ENCODE results near the gene C10orf53.
"Not testable (repeated sequence)": the region's sequence is repeated elsewhere in the genome, so short reads cannot be mapped to it uniquely, and the experiment has no call there.

The C10orf53 gene

GRCh38 chr10:49711481-49711880, 32.0 kb downstream of the C10orf53 start:
- H3K4me3 ChIP-seq (ENCODE audit: low read depth, low read length), result no peak overlapping the region
- TF ChIP-seq, protein P1, sequence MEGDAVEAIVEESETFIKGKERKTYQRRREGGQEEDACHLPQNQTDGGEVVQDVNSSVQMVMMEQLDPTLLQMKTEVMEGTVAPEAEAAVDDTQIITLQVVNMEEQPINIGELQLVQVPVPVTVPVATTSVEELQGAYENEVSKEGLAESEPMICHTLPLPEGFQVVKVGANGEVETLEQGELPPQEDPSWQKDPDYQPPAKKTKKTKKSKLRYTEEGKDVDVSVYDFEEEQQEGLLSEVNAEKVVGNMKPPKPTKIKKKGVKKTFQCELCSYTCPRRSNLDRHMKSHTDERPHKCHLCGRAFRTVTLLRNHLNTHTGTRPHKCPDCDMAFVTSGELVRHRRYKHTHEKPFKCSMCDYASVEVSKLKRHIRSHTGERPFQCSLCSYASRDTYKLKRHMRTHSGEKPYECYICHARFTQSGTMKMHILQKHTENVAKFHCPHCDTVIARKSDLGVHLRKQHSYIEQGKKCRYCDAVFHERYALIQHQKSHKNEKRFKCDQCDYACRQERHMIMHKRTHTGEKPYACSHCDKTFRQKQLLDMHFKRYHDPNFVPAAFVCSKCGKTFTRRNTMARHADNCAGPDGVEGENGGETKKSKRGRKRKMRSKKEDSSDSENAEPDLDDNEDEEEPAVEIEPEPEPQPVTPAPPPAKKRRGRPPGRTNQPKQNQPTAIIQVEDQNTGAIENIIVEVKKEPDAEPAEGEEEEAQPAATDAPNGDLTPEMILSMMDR (IDR thresholded peaks at IDR 0.05; ENCODE audit: low read depth, low read length, missing control alignments), result no peak
- in situ Hi-C loops (cut with HindIII; ENCODE audit: low sequenced_read_pairs), result no loop called here
- no peak for DNase-seq (ENCODE audit: low read depth)

DNA sequence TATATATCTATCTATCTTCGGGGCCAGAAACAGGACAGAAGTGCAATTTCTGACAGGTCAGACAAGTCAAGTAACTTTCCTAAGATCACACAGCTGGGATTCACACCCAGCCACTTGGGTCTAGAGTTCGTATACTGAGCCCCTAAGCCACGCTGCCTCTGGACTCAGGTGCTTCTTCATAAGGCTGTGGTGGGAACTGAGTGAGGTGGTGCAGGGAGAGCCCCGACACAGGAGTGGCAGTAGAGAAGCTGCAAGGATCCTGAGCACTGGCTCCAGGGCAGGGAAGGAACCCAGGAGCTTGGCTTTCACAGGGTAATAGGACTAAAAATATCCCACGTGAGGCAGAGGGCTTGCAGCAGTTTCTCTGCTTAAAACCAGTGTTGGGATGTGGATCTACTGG, 33.8 kb downstream of the C10orf53 start:
- DNase-seq (ENCODE audit: low read depth), result no peak
- TF ChIP-seq, protein P1 (IDR thresholded peaks at IDR 0.05; ENCODE audit: low read depth, low read length, missing control alignments), result no peak
- in situ Hi-C loops (cut with HindIII; ENCODE audit: low sequenced_read_pairs), result no loop called here

DNA sequence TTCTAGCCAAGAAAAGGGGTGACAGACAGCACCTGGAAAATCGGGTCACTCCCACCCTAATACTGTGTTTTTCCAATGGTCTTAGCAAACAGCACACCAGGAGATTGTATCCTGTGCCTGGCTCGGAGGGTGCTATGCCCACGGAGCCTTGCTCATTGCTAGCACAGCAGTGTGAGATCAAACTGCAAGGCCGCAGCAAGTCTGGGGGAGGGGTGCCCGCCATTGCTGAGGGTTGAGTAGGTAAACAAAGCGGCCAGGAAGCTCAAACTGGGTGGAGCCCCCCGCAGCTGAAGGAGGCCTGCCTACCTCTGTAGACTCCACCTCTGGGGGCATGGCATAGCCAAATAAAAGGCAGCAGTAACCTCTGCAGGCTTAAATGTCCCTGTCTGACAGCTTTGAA, 35.7 kb downstream of the C10orf53 start:
- DNase-seq (ENCODE audit: low read depth); H3K4me3 ChIP-seq (ENCODE audit: low read depth, low read length); in situ Hi-C loops (cut with HindIII; ENCODE audit: low sequenced_read_pairs): not testable (repeated sequence)

More for the DNA sequence above, 33.8 kb downstream of the C10orf53 start:
- H3K4me3 ChIP-seq (ENCODE audit: low read depth, low read length), result no peak overlapping the region

DNA sequence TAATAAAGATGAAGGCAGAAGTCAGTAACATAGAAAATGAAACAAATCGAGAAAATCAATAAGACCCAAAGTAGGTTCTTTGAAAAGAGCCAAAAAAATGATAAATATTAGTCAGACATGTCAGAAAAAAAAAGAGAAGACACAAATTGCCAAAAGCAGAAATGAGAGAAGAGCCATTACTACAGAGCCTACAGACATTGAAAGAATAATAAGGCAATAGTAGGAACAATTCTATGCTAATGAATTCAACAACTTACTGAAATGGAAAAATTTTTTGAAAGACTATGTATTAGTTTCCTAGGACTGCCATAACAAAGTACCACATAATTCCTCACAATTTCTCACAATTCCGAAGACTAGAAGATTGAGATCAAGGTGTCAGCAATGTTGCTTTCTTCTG, 47.1 kb downstream of the C10orf53 start:
- in situ Hi-C loops (cut with HindIII; ENCODE audit: low sequenced_read_pairs), result no loop called here
- no peak overlapping the region for H3K4me3 ChIP-seq (ENCODE audit: low read depth, low read length)
- TF ChIP-seq, protein P1 (IDR thresholded peaks at IDR 0.05; ENCODE audit: low read depth, low read length, missing control alignments), result no peak
- no peak for DNase-seq (ENCODE audit: low read depth)

DNA sequence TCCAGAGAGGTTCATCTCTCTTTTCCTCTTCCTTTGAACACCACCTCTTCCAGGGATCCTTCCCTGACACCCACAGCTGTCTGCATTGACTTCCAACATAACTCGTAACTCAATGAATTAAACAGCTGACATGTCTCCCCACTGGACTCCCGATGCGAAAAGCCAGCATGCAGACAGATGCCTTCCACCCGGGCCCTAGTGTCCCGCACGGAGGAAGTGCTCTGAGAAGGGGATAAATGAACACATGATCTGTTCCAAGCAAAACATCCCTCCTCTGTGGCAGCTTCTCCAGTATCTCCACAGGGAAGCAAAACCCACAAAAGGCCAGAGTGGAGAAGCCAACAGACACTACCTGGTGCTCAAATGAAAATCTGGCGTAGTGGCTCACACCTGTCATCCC, 54.4 kb downstream of the C10orf53 start:
- TF ChIP-seq, protein P1 (IDR thresholded peaks at IDR 0.05; ENCODE audit: low read depth, low read length, missing control alignments), result no peak
- in situ Hi-C loops (cut with HindIII; ENCODE audit: low sequenced_read_pairs), result no loop called here
- H3K4me3 ChIP-seq (ENCODE audit: low read depth, low read length), result no peak overlapping the region
- no peak for DNase-seq (ENCODE audit: low read depth)

DNA sequence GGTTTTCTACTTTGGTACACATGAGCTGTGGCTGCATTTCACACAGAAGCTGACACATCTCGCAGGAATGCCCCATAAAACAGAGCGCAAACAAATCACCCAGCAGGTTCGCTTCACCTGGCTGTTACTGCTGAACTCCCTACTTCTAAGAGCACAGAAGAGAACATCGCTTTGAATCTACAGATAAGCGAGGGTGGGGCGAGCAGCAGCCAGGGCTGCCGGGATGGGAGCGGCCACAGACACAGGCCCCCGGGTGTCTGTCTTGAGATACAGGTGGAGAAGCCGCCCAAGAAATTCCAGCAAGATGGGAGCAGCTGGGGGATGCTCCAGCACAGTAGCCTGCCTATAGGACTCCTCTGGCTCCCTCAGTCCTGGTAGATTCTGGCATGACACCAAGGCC, 55.2 kb downstream of the C10orf53 start:
- TF ChIP-seq, protein P1 (IDR thresholded peaks at IDR 0.05; ENCODE audit: low read depth, low read length, missing control alignments), result no peak
- H3K4me3 ChIP-seq (ENCODE audit: low read depth, low read length), result no peak overlapping the region
- DNase-seq (ENCODE audit: low read depth), result no peak
- in situ Hi-C loops (cut with HindIII; ENCODE audit: low sequenced_read_pairs), result no loop called here

DNA sequence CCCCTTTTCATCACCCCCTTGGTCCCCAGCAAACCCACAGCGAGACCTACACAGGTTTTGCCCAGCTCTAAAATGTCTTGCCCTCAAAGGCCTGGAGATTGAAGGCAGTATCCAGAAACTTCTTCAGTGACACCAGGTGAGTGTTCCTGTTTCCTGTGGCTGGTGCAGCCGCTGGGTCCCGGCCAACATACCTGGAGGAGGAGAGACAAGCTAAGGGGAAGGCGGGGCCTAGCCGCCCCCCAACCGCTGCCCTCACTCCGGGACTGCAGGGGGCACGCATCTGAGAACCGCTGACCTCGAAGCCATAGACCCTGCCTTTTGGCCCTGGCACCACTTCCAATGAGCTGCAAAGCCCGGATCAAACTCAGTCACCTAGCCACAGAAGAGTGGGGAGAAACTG, 55.7 kb downstream of the C10orf53 start:
- H3K4me3 ChIP-seq (ENCODE audit: low read depth, low read length), result no peak overlapping the region
- in situ Hi-C loops (cut with HindIII; ENCODE audit: low sequenced_read_pairs), result no loop called here
- DNase-seq (ENCODE audit: low read depth), result no peak
- TF ChIP-seq, protein P1 (IDR thresholded peaks at IDR 0.05; ENCODE audit: low read depth, low read length, missing control alignments), result no peak
